DMS 273 (cell line): ENCODE data around the gene GAS2L1.
"Not testable (repeated sequence)": the region's sequence is repeated elsewhere in the genome, so short reads cannot be mapped to it uniquely, and the experiment has no call there.

Source experiments
- DNase-seq: peaks from one replicate; lab custom pipeline; 2025; ENCODE audit not compliant: unreplicated experiment; lab: John Stamatoyannopoulos, UW

Gene GAS2L1

DNA sequence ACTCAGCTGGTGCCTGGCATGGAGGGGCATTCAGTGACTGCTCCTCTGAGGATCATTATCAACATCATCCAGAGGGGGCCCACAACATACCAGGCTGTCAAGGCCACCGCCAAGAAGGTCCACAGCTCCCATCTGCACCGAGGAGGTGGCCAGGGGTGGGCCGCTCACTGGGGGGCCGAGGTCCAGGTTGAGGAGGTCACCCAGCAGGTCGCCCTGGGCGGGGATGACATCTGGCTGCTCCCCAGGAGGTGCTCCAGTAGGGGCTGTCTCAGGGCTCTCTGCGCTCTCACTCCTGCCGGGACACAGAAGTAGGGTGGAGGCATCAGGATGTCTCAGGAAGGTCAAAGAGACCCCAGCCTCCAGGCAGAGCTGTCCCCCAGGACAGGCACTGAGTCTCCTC is 34.1 kb downstream of the GAS2L1 start:
- no peak for DNase-seq

DNA sequence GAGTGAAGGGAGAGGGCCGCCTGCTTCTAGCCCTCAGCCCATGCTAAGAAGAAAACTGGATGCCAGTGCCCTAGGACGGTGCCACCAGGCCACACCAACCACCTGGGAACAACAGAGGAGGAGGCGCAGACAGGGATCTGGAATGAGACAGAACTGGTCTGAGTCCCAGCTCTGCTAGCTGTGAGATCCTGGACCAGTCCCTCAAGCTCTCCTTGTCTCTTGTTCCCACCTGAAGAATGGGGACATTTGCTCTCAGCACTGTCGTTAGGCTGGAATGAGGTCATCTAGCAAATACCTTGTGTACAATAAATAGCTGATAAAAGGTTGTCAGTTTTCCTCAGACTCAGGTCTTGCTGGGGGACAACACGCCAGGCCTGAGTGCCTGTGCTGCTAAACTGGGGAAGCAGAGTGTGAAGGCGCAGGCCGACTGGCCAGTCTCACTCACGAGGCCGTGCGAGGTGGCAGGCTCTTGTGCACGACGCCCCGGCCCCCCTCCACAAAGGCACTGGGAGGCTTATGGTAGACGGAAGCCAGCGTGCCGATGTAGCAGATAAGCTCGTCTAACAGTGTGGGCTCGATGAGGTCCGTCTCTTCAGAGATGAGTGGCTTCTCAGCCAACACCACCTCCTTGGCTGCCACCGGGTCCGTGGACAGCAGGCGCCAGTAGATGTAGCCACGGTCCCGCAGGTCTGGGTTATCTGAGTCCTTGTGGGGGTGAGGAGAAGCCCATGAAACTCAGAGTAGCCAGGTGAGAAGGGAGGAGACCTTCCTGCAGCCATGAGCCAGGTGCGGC is 34.8 kb downstream of the GAS2L1 start:
- DNase-seq, result no peak

DNA sequence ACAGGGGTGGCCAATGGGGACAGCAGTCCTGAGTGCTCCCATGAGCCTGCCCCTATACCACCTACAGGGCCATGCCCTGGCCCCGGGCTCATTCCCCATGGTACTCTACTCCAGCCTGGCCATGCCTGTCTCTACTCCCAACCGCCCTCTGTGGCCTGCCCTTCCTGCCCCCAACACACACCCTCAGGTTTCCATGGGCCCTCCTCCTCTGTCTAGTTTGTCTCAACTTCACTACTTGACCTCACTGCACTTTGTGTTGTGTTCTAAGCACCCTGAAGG is 35.3 kb downstream of the GAS2L1 start:
- no peak for DNase-seq

DNA sequence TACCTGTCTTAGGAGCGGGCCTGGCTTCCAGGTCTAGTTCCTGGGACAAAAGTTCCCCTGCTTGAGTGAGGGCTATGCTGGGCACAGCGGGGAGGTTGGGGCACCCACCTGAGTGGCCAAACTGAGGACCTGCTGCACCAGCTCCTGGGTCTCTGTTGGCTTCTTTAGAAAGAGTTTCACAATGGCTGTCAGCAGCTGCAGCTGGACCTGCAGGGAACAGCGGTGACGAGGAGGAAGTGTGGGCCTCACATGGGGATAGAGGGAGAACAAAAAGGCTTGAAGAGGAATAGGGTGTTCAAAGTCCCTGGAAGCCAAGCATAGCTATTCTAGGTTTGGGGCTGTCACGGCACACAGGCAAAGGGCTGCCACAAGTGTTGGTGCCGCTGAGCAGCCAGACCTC is 35.7 kb downstream of the GAS2L1 start:
- DNase-seq, result no peak

DNA sequence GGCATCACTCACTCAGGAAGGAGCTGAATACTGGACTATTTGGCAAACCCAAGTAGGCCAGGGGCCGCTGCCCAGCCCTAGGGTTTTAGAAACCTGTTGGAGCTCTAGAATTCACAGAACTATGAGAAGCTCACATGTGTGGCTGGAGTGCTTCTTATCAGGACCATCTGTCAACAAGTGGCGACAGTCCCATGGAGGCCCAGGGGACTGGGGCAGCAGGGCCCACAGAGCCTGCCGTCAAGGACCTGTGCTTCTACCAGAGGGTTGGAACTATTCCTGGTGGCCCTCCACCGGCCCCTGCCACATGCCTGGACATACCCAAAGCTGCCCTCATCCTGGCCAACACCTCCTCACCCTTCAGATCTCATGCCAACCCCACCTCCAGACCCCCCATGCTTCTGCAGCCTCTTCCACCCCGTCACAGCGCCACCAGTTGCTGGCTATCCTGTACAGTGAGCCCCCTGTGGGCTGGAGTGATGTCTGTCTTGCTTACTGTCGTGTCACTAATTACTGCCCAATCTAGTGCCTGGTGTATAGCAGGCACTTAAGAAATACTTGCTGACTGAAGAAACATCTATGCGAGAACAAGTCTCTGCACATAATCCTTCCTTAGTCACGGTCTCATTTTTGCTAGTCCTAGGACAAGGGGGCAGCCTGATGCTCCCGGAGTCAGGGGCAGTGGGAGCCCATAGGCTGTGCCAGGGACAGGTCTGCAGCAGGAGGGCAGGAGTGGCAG is 36.3 kb downstream of the GAS2L1 start:
- peak; percentile 74 for DNase-seq

DNA sequence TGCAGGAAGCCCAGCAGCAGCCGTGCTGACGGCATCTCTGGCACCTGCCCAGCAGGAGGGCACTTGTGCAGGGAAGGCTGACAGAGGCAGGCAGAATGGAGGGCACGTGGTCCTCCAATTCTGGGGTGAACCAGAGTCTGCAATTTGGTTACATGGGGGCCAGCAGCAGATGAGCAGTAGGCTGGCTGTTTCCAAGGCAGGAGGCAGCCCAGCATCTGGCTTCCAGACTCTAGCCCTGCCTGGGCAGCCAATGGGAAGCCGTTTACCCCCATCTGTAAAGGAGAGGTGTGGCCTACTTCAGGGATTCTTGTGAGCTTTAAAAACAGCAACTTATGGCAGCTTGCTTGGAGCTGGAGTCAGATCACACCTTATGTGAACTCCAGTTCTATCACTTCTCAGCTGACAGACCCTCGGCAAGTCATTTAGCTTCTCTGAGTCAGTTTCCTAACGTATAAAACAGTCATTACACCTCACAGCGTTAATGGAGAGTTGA is 36.9 kb downstream of the GAS2L1 start:
- DNase-seq, result peak; percentile 97

DNA sequence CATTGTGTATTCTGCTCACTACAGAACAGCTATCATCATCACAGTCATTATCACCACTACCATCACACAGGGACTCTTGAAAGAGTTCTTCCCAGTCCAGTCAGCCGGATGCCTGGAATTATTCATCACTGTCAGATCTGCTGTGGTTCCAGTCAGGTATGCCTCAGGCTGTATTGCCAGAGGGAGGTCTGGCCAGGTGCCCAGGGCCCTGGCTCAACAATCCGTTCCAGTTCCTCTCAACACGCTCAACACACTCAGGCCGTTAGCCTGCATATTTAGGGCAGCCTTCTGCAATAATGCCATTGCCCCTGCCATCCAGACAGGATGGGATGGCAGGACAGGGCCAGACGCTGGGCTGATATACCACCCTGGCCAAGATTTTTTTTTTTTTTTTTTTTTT is 37.7 kb downstream of the GAS2L1 start:
- DNase-seq, result peak; percentile 93

DNA sequence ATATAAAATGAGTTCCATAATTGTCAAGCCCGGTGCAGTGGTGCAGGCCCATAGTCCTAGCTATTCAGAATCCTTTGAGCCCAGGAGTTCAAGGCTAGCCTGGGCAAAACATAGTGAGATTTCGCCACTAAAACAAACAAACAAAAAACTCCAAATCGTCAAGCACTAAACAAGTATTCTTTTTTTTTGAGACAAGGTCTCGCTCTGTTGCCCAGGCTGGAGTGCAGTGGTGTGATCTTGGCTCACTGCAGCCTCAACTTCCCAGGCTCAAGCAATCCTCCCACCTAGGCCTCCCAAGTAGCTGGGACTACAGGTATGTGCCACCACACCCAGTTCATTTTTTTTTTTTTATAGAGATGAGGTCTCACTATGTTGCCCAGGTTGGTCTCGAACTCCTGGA is 38.4 kb downstream of the GAS2L1 start:
- not testable (repeated sequence) for DNase-seq

DNA sequence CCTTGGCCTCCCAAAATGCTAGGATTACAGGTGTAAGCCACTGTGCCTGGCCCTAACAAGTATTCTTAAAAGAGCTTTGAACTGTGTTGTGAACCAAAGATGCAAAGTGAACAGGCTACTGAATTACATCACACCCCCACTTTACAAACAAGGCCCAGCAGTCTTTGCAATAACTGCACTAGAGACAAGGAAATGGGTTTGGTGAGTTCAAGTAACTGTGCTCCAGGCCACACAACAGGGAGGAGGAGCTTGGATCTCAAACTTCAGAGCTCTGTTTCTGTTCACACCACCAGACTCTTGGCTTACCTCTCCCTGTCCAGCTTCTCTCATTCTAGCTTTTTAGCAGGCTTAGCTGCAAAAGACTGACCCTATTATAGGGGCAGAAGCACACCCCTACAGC is 39.5 kb downstream of the GAS2L1 start:
- peak; percentile 54 for DNase-seq

DNA sequence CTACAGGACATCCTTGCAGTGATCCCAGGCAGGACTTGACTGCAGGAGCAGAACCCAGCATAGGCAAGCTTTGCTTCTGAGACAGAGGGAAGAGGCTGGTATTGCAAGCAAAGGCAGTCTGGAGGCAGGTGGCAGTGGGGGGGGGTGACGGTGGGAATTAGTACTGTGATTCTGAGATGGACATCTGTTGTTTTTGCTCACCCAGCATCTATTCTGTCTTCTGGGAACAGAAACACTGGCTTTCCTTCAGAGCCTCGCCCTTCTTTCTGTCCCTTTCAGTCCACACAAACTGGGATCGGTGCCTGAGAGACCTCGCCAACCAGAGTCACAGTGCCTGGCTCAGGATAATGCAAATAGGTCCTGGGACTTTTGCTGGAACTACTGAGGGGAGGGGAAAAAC is 40.2 kb downstream of the GAS2L1 start:
- peak; percentile 92 for DNase-seq

DNA sequence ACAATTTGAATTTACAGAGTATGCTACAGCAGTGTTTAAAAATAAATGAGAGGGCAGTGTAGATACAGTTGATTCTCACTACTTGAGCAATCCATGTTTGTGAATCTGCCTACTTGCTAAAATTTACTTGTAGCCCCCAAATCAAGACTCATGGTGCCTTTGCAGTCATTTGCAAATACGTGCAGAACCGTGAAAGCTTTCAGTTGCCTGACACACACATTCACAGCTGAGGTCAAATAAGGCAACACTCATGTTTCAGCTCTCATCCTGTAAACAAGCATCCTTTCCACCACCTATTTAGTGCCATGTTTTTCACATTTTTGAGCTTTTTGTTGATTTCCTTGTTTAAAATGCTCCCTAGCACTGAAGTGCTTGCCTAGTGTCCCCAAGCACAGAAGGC is 41.6 kb downstream of the GAS2L1 start:
- DNase-seq, result peak; percentile 10

DNA sequence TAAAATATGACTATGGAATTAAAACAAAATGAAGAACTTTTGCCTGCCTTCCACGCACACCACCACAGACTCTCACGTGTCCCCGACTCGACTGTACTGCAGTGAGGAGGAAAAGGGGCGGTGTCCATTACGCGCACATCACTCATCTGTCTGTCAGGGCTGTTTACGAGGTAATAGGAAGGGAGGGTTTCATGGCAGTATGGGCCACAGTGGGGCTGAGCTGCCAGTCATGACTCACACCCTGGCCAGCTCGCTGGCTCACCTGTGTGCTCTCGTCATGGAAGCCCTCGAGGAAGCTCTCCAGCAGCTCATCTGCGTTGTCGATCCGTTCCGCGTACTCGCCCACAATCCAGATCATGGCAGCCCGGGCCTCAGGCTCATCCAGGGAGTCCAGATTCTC is 42.5 kb downstream of the GAS2L1 start:
- DNase-seq, result no peak

DNA sequence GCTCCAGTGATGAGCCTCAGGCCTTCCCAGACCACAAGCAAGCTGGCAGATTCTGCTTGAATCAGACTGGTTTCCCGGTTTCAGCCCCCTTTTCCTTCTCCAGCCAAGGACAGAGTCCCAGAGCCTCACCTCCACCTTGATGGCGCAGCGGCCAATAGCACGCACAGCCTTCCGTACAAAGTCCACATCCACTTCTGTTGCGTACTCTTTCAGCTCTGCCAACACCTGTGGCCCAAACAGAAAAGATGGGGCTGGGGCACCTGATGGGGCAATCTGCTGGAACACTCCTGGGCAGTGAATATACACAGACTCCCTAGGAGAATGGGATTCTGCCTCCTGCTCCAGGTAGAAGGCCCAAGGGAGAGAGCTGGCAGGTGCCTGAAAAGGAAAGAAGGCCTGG is 44.6 kb downstream of the GAS2L1 start:
- DNase-seq, result no peak

DNA sequence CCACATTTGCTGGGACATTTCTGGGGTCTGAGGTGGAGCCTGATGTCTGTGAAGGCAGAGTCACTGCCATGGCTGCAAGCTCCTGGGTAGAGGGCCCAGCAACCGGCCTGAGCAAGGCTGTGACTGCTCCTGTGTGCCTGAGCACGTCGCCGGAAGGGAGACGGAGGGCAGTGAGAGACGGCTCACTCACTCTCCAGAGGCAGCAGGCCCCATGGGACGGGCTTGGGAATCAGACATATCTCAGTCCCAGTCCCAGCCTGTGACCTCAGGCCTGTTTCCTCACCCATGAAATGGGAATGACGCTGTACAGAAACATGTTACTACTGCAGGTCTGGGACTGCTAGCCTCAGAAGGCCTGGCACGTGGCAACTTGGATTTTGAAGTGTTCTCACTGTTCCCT is 45.4 kb downstream of the GAS2L1 start:
- DNase-seq, result no peak

DNA sequence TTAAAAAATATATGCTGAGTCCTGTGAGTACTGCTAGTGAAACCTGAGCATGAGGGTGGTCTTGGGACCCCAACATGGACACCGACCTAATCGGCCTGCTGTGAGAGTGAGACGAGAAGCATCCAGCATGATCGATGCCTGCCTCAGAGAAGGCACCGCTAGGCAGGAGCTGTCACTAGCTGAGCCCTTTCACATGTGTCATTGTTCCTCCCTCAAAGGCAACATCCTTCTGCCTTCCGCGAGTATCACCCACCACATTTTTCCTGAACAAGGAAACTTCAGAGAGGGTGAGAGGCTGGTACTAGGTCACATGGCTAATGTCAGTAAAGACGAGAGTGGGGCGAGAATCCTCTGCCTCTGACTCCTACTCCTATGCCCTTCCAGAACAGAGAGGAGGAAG is 46.3 kb downstream of the GAS2L1 start:
- no peak for DNase-seq

DNA sequence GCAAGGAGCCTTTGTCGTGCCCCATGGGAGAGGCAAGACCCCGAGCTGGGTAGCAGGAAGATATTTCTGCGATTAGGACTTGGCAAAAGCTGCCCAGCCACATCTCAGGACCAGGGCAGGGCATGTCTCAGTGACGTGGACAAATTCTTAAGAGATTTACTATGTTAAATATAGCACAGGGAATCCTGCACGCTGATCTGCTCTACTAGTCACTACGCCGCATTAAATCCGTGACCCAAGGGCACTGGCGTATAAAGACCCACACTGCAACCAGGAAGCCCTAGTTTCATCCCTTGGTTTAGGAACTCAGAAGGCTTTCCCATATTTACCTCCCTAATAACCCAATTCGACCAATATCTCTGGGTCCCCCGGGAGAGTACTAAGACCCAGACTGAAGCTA is 46.8 kb downstream of the GAS2L1 start:
- DNase-seq, result no peak

DNA sequence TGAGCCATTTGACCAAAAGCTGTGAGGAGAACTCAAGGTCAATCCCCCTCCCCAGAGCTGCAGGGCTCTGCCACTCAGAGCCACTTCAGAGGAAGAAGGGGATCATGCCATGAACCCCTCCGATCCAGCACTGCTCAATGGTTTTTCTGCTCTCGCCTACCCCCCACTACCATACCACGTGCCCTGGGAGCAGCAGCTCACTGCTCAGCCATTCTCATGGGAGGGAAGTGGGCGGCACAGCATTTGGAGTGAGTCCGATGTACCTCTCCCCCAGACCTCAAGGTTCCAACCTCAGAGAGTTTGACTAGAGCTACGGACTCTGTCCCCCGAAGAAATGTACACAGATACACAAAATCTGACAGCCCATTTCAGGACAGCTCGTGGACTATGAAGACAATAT is 47.4 kb downstream of the GAS2L1 start:
- DNase-seq, result no peak

DNA sequence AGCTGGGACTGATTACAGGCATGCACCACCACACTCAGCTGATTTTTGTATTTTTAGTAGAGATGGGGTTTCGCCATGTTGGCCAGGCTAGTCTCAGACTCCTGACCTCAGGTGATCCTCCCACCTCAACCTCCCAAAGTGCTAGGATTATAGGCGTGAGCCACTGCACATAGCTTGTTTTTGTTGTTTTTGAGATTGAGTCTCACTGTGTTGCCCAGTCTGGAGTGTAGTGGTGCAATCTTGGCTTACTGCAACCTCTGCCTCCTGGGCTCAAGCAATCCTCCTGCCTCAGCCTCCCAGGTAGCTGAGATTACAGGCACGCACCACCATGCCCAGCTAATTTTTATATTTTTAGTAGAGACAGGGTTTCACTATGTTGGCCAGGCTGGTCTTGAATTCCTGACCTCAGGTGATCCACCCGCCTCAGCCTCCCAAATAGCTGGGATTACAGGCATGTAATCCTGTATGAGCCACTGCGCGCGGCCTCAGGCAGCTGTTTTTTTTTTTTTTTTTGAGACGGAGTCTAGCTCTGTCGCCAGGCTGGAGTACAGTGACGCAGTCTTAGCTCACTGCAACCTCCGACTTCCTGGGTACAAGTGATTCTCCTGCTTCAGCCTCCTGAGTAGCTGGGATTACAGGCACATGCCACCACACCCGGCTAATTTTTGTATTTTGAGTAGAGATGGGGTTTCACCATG is 50.9 kb downstream of the GAS2L1 start:
- not testable (repeated sequence) for DNase-seq

DNA sequence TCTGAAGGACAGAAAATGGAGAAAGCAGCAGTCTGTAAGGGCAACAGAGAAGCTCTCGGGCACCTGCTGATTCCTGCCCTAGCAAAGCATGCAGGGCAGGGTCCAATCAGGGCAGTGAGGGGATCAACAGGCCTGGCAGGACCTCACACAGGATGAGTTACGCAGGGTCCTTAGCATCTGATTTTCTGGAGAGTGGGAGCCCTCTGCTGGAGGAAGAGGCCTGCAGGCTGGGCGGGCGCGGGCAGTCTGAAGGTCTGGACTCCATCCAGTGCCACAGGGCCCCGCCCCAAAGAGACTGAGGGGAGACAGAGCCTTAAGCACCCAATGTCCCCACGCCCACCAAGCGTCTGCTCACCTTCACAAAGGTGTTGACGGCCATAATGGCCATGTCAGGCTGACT is 53.0 kb downstream of the GAS2L1 start:
- peak; percentile 86 for DNase-seq
